Measurements from ENCODE around the gene ALDH1L1.

DNA sequence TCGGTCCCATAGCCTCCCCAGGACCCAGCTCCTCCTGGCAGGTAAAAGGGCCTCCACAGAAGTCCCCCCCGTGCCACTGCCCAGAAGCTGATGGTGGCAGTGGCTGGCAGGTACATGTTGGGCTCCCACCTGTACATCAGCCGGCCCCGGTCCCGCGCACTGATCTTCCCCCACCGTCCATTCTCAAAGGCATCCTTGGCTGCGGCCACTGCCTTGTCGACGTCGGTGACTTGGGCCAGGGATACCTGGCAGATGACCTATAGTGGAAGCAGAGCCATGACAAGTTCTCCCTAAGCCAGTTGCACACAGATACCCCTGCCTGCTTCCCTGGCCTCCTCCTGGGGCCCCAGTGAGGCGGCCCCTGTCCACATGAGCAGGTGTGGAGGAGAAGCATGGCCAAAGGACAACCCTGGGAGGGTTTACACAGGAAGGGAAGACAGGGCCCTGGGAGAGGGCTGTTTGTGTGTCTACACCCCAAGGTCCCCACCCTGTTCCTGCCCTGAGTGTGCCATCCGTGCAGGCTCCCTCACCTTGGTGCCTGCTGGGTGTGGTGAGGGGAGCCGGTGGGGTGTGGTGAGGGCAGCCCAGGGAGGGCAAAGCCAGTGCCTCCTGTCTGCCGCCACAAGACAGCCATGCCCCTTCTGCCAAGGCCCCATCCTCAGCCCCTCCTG, 44.8 kb downstream of the ALDH1L1 start:
- no peak for TF ChIP-seq EZH2phosphoT487 (IDR thresholded peaks at IDR 0.05; ENCODE audit: borderline replicate concordance, low read length)
- TF ChIP-seq, protein P1, sequence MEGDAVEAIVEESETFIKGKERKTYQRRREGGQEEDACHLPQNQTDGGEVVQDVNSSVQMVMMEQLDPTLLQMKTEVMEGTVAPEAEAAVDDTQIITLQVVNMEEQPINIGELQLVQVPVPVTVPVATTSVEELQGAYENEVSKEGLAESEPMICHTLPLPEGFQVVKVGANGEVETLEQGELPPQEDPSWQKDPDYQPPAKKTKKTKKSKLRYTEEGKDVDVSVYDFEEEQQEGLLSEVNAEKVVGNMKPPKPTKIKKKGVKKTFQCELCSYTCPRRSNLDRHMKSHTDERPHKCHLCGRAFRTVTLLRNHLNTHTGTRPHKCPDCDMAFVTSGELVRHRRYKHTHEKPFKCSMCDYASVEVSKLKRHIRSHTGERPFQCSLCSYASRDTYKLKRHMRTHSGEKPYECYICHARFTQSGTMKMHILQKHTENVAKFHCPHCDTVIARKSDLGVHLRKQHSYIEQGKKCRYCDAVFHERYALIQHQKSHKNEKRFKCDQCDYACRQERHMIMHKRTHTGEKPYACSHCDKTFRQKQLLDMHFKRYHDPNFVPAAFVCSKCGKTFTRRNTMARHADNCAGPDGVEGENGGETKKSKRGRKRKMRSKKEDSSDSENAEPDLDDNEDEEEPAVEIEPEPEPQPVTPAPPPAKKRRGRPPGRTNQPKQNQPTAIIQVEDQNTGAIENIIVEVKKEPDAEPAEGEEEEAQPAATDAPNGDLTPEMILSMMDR (conservative IDR thresholded peaks at IDR 0.05; ENCODE audit: low read depth, low read length): no peak

Measured in PC-3 (cell line).